AG09309 (cell line): ENCODE data around the gene GRIN2A.

ENCODE experiments used
- DNase-seq: peaks from one replicate; pipeline ENCODE4 v3.0.0-alpha.2; 2010; ENCODE audit warnings: low read depth
- H3K4me3 ChIP-seq: 2 replicates; pipeline ENCODE4 v1.5.1; 2011; ENCODE audit warnings: mild to moderate bottlenecking, low read depth, low read length, moderate library complexity; ENCODE audit not compliant: control insufficient read depth
- CTCF ChIP-seq: IDR thresholded peaks from 2 replicates; pipeline ENCODE4 v1.5.1; 2011; ENCODE audit warnings: mild to moderate bottlenecking, low read depth, low read length, inconsistent platforms; ENCODE audit not compliant: insufficient read depth, control insufficient read depth; ENCODE audit errors: missing control alignments

GRIN2A gene

GRCh38 chr16:10128397-10129258 is 53.6 kb downstream of the GRIN2A start:
- TF ChIP-seq CTCF, result no peak
- DNase-seq, result no peak

DNA sequence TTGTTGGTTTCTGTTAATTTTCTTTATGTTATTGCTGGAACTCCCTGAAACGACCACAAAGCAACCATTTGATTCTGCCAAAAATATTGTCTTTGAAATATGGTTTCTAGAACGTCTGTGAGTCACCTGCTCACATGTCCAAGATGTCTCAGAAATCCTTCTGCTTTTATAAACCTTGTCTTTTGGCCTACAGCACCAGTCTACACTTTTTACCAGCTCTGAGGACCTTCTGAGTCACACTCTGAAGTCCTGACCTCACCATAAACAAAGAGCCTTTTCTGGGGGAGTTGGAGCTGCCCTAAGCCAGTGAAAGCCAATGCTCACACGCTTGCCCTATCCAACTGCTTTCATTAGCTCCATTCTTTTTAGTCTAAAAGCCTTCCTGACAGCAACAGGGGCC is 55.5 kb downstream of the GRIN2A start:
- DNase-seq, result no peak
- no peak for TF ChIP-seq CTCF
- no peak overlapping the region for H3K4me3 ChIP-seq

More at GRCh38 chr16:10128397-10129258, 53.6 kb downstream of the GRIN2A start:
- H3K4me3 ChIP-seq, result no peak overlapping the region

DNA sequence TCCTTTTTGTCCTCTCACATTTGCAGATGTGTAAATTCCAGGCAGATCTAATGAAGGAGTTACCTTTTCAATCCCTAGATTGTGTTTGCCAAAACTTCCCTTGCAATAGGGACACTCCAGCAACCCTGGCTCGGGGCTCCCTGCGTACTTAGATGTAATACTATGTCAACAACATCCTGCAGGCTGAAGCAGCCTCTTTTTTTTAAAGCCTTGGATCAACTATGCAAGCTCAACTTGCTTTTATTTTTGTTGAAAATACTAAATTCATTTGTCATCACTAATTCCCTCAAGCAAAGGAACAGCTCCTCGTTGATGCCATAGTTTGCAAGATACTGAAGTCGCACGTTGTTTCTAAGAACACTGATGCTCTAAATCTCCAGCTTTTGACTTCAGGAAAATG is 59.1 kb downstream of the GRIN2A start:
- no peak for DNase-seq
- TF ChIP-seq CTCF, result no peak
- H3K4me3 ChIP-seq, result no peak overlapping the region

- no peak overlapping the region for H3K4me3 ChIP-seq
- DNase-seq, result no peak
- TF ChIP-seq CTCF, result no peak
These were observed 59.7 kb downstream of the GRIN2A start for GRCh38 chr16:10122546-10122945.

GRCh38 chr16:10121897-10122425 is 60.3 kb downstream of the GRIN2A start:
- no peak overlapping the region for H3K4me3 ChIP-seq
- no peak for DNase-seq
- TF ChIP-seq CTCF, result no peak

DNA sequence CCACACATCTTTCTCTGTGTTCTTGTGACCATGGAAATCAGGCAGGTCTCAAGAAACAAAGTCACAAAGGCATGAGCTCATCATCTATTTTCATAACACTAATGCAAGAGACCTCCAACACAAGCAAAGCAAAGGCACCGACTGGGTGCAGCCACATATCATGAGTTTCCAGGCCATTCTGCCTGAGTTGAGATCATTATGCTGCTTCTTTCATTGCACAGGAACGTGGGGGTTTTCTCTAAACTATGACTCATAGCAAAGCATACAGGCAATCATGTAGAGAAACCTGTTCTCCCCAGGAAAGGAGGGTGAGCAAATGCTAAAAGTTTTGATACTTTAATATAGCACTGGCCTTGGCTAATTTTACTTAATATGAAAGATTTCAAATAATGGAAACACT is 60.7 kb downstream of the GRIN2A start:
- H3K4me3 ChIP-seq, result no peak overlapping the region
- TF ChIP-seq CTCF, result no peak
- DNase-seq, result peak; percentile 14
